HEK293 (cell line): Measurements from ENCODE around the gene ZNF775.

ENCODE experiments used
- GLI2 ChIP-seq: fragments of 450-650 bp; formaldehyde crosslinking; IDR thresholded peaks from 2 replicates; pipeline ENCODE4; 2017; ENCODE audit warnings: missing biosample characterization, missing genetic modification characterization, low read depth, borderline replicate concordance
- HOXD13 ChIP-seq: sonication (generic); formaldehyde crosslinking; IDR thresholded peaks from 2 replicates; pipeline ENCODE4 v1.8.0; 2022; ENCODE audit warnings: missing genetic modification reagents, borderline replicate concordance
- SALL2 ChIP-seq: fragments of 450-650 bp; formaldehyde crosslinking; IDR thresholded peaks from 2 replicates; pipeline ENCODE4 v1.5.0; 2017; ENCODE audit warnings: missing biosample characterization, mild to moderate bottlenecking, missing genetic modification characterization, borderline replicate concordance
- ZFP37 ChIP-seq: fragments of 450-650 bp; formaldehyde crosslinking; IDR thresholded peaks from 2 replicates; pipeline ENCODE4 v1.5.1; 2016; ENCODE audit warnings: missing biosample characterization, missing genetic modification characterization
- ZNF121 ChIP-seq: fragments of 450-650 bp; formaldehyde crosslinking; IDR thresholded peaks from 2 replicates; pipeline ENCODE4 v1.5.1; 2016; ENCODE audit warnings: missing biosample characterization, missing genetic modification characterization
- ZNF146 ChIP-seq: fragments of 450-650 bp; formaldehyde crosslinking; IDR thresholded peaks from 2 replicates; pipeline ENCODE4 v1.5.1; 2016; ENCODE audit warnings: missing biosample characterization, missing genetic modification characterization
- ZNF214 ChIP-seq: fragments of 450-650 bp; formaldehyde crosslinking; IDR thresholded peaks from 2 replicates; pipeline ENCODE4 v1.5.1; 2017; ENCODE audit warnings: missing biosample characterization, mild to moderate bottlenecking, missing genetic modification characterization, borderline replicate concordance
- ZNF530 ChIP-seq: fragments of 450-650 bp; formaldehyde crosslinking; IDR thresholded peaks from 2 replicates; pipeline ENCODE4 v1.5.1; 2016; ENCODE audit warnings: low read depth, missing biosample characterization, missing genetic modification characterization
- ZNF558 ChIP-seq: fragments of 450-650 bp; formaldehyde crosslinking; IDR thresholded peaks from 2 replicates; pipeline ENCODE4 v1.5.1; 2016; ENCODE audit warnings: missing biosample characterization, missing genetic modification characterization
- ZNF580 ChIP-seq: fragments of 450-650 bp; formaldehyde crosslinking; IDR thresholded peaks from 2 replicates; pipeline ENCODE4 v1.5.1; 2016; ENCODE audit warnings: missing biosample characterization, missing genetic modification characterization
- ZNF707 ChIP-seq: fragments of 450-650 bp; formaldehyde crosslinking; IDR thresholded peaks from 2 replicates; pipeline ENCODE4 v1.5.1; 2016; ENCODE audit warnings: missing biosample characterization, missing genetic modification characterization
- ZNF747 ChIP-seq: fragments of 450-650 bp; formaldehyde crosslinking; IDR thresholded peaks from 2 replicates; pipeline ENCODE4 v1.5.1; 2016; ENCODE audit warnings: missing biosample characterization, missing genetic modification characterization
- ZNF76 ChIP-seq: fragments of 450-650 bp; formaldehyde crosslinking; IDR thresholded peaks from 2 replicates; pipeline ENCODE4; 2016; ENCODE audit warnings: low read depth, missing biosample characterization, missing genetic modification characterization, borderline replicate concordance
- TF ChIP-seq, protein P1 (sequence below): fragments of 450-650 bp; formaldehyde crosslinking; IDR thresholded peaks from 2 replicates; pipeline ENCODE4 v1.5.1; 2016; ENCODE audit warnings: missing biosample characterization, missing genetic modification characterization

DNA sequence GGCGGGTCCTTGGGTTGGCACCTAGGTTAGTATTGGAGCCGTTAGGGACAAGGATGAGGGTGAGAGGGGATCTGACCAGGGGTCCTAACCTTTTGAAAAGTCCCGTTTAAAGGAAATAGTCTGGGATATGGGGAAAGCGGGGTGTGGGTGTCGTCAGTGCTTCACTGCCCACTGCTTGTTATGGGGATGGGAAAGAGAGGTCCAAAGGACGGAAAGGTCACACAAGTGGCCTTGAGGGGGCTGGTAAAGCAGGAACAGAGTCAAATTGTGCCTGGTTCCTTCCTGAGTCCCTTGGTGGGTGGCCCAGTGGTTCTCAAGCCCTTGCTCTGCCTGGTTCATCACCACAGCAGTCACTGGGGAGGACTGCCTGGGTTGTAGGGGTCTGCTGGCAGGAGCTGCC lies 2.6 kb upstream of the ZNF775 start:
- TF ChIP-seq ZNF530 (no peak), ZNF580 (tag by site-specific recombination) (no peak), ZNF76 (tag by site-specific recombination) (no peak), GLI2 (tag by site-specific recombination) (no peak), ZNF558 (tag by site-specific recombination) (no peak), ZNF747 (tag by site-specific recombination) (no peak), SALL2 (tag by site-specific recombination) (no peak), ZNF121 (tag by site-specific recombination) (no peak), ZNF146 (tag by site-specific recombination) (no peak), ZNF214 (no peak), HOXD13 (CRISPR knock-in tag) (no peak), ZNF707 (tag by site-specific recombination) (no peak), ZFP37 (tag by site-specific recombination) (no peak)
- TF ChIP-seq, protein P1, sequence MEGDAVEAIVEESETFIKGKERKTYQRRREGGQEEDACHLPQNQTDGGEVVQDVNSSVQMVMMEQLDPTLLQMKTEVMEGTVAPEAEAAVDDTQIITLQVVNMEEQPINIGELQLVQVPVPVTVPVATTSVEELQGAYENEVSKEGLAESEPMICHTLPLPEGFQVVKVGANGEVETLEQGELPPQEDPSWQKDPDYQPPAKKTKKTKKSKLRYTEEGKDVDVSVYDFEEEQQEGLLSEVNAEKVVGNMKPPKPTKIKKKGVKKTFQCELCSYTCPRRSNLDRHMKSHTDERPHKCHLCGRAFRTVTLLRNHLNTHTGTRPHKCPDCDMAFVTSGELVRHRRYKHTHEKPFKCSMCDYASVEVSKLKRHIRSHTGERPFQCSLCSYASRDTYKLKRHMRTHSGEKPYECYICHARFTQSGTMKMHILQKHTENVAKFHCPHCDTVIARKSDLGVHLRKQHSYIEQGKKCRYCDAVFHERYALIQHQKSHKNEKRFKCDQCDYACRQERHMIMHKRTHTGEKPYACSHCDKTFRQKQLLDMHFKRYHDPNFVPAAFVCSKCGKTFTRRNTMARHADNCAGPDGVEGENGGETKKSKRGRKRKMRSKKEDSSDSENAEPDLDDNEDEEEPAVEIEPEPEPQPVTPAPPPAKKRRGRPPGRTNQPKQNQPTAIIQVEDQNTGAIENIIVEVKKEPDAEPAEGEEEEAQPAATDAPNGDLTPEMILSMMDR (tag by site-specific recombination) = no peak
